GM19397 (cell line): ENCODE results near the gene CDK6.

ENCODE experiments used
- ATAC-seq: cut with Tn5 transposase; IDR thresholded peaks from one replicate; pipeline ENCODE4 v1.9.1; 2021; ENCODE audit warnings: mild to moderate bottlenecking, moderate library complexity; ENCODE audit not compliant: unreplicated experiment

Gene CDK6

GRCh38 chr7:92715963-92716362 lies 120.4 kb downstream of the CDK6 start:
- no peak for ATAC-seq

GRCh38 chr7:92714767-92715166 lies 121.6 kb downstream of the CDK6 start:
- no peak for ATAC-seq

GRCh38 chr7:92714280-92714679 lies 122.1 kb downstream of the CDK6 start:
- no peak for ATAC-seq

- no peak for ATAC-seq
These were observed 126.5 kb downstream of the CDK6 start for GRCh38 chr7:92709912-92710311.

GRCh38 chr7:92709150-92709549 lies 127.2 kb downstream of the CDK6 start:
- ATAC-seq = no peak

GRCh38 chr7:92708111-92709042 lies 128.0 kb downstream of the CDK6 start:
- ATAC-seq = no peak

- no peak for ATAC-seq
These were observed 128.9 kb downstream of the CDK6 start for GRCh38 chr7:92707435-92707834.

- ATAC-seq = no peak
These were observed 129.8 kb downstream of the CDK6 start for GRCh38 chr7:92706563-92706962.

- ATAC-seq = no peak
These were observed 130.5 kb downstream of the CDK6 start for GRCh38 chr7:92705831-92706230.

- ATAC-seq = no peak
These were observed 131.5 kb downstream of the CDK6 start for GRCh38 chr7:92704858-92705257.

GRCh38 chr7:92702535-92702934 lies 133.8 kb downstream of the CDK6 start:
- no peak for ATAC-seq

- no peak for ATAC-seq
These were observed 136.3 kb downstream of the CDK6 start for GRCh38 chr7:92699966-92700514.

GRCh38 chr7:92699560-92699959 lies 136.8 kb downstream of the CDK6 start:
- no peak for ATAC-seq

GRCh38 chr7:92698237-92698841 lies 138.0 kb downstream of the CDK6 start:
- ATAC-seq = no peak

- no peak for ATAC-seq
These were observed 139.0 kb downstream of the CDK6 start for GRCh38 chr7:92697414-92697813.

- no peak for ATAC-seq
These were observed 139.4 kb downstream of the CDK6 start for GRCh38 chr7:92697012-92697411.

GRCh38 chr7:92696584-92696983 lies 139.8 kb downstream of the CDK6 start:
- ATAC-seq = no peak

- ATAC-seq = no peak
These were observed 140.8 kb downstream of the CDK6 start for GRCh38 chr7:92695308-92696261.

- ATAC-seq = no peak
These were observed 142.2 kb downstream of the CDK6 start for GRCh38 chr7:92694211-92694610.

- no peak for ATAC-seq
These were observed 142.9 kb downstream of the CDK6 start for GRCh38 chr7:92693519-92693918.

GRCh38 chr7:92691578-92691977 lies 144.8 kb downstream of the CDK6 start:
- no peak for ATAC-seq
